ENCODE measurements around the gene GPN1.

GRCh38 chr2:27661371-27661770 lies 32.5 kb downstream of the GPN1 start:
- TF ChIP-seq SIN3A (conservative IDR thresholded peaks at IDR 0.05 in 1 of 2, IDR thresholded peaks at IDR 0.05 in 1 of 2; ENCODE audit: low read depth in 1 of 2, low read length in 2 of 2) (no peak), POLR2AphosphoS5 (IDR thresholded peaks at IDR 0.05; ENCODE audit: low read depth, low read length) (no peak), CHD7 (IDR thresholded peaks at IDR 0.05; ENCODE audit: insufficient replicate concordance, low read length) (no peak), YY1 (IDR thresholded peaks at IDR 0.05; ENCODE audit: low read depth, low read length) (no peak), POLR2A (IDR thresholded peaks at IDR 0.05; ENCODE audit: control extremely low read depth in 1 of 2, low read depth in 2 of 2, low read length in 2 of 2) (no peak)
- TF ChIP-seq, protein P1, sequence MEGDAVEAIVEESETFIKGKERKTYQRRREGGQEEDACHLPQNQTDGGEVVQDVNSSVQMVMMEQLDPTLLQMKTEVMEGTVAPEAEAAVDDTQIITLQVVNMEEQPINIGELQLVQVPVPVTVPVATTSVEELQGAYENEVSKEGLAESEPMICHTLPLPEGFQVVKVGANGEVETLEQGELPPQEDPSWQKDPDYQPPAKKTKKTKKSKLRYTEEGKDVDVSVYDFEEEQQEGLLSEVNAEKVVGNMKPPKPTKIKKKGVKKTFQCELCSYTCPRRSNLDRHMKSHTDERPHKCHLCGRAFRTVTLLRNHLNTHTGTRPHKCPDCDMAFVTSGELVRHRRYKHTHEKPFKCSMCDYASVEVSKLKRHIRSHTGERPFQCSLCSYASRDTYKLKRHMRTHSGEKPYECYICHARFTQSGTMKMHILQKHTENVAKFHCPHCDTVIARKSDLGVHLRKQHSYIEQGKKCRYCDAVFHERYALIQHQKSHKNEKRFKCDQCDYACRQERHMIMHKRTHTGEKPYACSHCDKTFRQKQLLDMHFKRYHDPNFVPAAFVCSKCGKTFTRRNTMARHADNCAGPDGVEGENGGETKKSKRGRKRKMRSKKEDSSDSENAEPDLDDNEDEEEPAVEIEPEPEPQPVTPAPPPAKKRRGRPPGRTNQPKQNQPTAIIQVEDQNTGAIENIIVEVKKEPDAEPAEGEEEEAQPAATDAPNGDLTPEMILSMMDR (IDR thresholded peaks at IDR 0.05; ENCODE audit: control extremely low read depth in 1 of 3, insufficient read depth in 1 of 3, low read depth in 1 of 3, low read length in 3 of 3), result no peak
